Measurements from ENCODE around the gene STK35.

STK35 gene

DNA sequence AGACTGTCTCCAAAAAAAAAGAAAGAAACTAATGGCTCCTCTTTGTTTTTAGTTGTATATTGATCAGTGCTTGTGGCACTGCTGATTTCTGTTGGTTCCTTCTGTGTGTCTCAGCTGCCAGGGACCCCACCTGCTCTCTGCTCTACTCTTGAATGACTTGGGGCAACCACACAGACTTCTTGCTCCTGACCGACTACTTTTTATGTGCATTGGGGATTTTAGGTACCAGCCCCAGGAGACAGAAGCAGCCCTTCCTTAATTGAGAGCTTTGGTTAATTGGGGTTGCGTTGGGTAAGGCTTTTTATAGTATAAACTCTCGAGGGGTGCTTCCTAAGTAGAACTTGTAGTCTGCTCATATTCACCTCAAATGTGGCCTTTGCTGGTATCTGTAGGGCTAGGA, 6.9 kb downstream of the STK35 start:
- DNase-seq = no peak

DNA sequence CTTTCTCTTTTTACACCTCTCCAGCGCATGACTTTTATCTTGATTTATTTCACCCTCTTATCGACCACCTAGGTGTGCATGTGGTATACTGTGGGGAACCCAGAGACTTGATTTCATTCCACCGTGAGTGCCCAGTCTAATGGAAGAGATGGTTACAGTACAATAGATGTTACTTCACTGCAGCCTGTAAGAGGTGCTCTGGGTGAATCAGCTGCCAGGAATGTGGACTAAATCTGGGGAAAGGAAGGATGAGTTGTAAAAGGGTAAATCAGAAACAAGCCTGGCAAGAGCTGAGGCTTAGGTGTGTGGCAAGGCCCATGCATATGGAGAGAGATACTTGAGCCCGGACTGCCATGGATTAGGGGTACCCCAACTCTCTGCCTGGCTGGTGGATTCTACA, 7.4 kb downstream of the STK35 start:
- DNase-seq = no peak

DNA sequence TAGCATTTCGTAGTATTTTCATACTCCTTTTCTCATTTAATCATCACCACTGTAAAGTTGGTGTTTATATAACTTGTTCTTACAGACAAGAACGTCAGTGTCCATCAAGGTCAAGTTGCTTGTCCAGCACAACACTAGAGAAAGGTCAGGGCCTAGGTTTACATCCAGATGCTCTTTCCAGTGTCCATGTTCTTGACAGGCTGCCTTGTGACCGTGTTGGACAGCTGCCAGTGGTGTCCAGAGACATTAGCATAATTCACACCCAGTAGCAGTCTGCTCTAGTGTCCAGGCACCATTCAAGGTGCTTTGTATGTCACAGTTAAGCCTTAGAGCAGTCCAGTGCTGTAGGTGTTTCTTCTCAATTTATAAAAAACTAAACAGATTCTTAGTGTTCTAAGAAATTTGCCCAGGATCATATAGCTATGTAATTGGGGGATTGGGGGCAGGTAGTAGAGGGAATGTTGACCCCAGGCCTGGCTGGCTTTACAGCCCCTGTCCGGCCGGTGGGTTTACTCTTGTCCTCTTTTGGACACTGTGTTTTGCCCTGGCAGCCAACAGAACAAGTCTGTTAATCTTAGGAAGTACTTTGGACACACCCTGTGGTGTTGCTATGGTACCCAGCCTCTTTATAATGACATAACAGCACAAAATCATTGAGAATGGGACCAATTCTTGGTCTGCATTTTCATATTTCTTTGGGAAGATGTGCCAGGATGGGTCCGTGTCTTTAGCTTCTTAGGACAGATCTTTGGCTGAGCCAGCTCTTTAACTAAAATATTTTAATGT, 8.0 kb downstream of the STK35 start:
- no peak for DNase-seq

DNA sequence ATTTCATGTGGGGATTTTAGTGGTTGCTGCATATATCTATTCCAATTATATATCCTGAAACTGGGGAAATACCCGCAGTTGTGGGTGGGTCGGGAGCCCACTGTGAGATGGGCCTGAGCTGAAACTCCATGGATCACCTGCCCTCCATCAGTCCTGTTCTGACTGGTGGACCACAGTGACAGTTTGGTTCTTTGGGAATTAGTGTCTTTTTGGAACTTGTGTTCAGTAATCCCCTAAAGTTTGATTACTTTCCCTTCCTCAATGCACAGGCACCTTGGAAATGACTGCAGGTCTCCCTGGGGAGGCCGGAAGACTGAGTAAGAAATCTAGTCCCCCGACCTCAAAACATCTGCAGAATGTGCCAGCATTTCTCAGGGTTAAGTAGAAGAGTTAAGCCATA, 11.3 kb downstream of the STK35 start:
- DNase-seq = no peak

DNA sequence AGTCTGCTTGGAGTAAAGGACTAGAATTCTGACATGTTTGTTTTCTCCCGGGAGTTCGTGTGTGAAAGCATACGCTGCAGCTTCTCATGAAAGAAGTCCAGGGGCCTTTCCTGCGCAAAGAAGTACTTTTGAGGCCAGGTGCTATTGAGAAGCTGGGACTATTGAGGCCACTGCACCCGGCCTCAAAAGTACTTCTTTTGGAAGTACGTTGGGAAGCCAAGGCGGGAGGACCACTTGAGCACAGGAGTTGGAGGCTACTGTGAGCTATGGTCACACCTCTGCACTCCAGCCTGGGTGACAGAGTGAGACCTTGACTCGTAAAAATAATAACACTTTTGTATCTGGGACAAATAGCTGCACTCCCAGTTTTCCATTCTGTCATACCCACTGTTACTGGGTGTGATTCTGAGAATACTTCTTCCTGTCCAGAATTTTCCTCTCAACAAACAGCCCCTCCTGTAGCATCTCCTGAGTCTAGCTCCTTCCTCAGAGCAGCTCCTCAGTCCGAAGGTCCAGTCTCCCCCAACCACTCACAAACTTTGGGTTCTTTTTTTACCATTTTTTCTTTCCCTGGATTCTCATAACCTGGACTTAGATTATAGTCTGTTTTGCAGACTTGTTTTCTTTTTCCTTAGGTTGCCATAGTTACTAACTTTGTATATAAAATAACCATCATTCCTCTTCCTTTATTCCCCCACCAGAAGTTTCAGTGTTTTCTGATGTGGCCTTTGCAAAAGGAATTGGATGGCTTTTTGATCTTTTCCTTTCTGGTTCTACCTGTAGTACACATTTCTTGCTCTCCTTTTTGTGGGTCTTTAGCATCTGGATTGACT, 12.7 kb downstream of the STK35 start:
- no peak for DNase-seq

DNA sequence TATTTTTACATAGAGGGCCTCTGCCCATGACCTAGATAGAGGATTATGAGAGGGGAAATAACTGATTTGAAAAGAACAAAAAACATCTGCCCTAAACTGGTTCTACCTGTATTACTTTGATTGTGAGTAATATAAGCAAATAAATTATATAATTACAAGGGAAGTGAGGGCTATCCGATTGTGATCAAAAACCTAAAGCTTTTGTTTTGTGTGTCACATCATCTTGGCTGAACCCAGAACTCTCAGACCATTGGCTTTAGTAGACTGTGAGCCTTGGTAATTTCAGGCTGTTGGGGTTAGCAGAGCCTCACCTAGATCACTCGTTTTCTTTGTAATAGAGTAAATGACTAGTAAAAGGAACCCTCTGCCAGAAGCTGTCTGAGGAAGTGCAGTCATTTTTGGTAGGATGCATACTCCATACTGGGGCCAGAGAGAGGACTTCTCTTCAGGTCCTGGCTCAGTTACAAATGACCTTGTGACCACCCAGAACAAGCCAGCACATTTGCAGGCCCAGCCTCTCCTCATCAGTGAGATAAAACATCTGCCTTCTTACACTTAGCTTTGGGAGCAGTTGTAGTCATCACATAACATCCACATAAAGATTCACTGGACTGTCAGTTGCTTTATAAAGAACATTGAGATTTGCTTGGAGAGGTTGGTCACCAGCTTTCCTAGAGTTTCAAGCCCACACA, 13.5 kb downstream of the STK35 start:
- no peak for DNase-seq

DNA sequence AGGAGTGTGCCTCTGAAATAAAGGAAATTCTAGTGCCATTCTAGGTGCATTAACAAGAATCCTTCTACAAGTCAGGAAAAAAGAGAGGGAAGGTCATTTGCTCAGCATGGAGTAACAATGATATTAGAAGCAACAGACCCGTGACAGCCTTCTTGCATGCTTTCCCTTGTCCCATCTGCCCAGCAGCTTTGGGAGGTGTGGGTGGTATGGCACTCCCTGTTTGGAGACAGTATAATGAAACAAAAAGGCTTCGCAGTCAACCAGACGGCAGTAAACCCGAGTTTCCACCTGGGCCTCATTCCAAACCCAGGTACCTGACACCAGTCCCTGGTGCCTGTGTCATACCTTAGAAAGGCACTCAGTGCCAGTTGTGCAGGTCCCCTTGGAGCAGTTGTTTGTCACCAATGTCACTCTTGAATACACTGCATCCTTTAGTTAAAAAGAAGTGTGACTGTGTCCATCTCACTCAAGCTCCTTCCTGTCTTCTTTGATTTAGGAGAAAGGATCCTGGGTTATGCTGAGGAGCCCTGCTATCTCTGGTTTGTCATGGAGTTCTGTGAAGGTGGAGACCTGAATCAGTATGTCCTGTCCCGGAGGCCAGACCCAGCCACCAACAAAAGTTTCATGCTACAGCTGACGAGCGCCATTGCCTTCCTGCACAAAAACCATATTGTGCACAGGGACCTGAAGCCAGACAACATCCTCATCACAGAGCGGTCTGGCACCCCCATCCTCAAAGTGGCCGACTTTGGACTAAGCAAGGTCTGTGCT, 14.7 kb downstream of the STK35 start:
- DNase-seq = no peak

DNA sequence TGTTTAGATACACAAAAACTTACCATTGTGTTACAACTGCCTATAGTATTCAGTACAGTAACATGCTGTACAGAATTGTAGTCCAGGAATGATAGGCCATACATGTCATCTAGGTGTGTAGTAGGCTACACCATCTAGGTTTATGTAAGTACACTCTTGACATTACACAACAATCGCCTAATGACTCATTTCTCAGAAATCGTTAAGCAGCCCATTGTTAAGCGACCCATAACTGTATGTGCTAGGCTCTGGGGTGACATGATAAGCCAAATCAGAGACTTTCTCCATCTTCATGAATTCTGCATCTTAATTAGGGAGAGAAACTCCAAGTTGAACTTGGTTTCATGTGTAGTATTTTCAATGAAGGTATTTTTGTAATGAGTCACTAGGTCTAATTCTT, 17.2 kb downstream of the STK35 start:
- DNase-seq = no peak

DNA sequence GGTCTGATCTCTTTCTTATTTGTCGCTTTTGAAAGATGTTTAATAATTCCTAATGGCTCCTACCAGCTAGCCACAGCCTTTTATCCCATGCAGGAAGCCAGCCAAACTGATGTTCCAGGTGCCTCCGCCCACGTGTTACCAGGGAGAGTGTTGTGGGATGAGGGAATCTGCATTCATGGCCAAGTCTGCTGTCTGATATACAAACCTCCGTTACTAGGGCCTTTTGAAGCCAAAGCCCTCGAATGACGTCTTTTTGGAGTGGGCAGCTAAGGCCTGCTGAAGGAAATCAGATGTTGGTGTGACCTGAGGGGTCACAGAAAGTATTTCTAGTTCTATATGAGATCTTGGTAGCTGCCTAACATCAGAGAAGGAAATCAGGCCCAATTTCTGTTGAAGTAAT, 21.3 kb downstream of the STK35 start:
- no peak for DNase-seq

DNA sequence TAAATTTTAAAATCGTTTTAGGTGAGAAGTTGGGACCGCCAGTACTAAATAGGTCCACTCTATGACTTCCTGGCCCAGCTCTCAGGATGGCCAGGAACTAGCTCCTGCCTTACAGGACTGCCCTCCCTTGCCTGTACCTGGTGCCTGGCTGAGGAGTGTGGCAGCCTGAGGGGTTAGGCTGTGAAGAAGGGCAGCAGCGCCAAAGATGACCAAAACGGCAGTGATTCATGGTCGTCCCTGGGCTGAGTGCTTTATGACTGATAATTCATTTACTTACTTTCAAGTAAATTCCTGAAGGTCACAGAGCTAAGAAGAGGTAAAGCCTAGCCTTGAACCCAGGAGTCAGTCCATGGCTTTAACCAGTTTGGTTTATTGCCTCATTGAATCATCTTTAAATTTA, 22.1 kb downstream of the STK35 start:
- no peak for DNase-seq

DNA sequence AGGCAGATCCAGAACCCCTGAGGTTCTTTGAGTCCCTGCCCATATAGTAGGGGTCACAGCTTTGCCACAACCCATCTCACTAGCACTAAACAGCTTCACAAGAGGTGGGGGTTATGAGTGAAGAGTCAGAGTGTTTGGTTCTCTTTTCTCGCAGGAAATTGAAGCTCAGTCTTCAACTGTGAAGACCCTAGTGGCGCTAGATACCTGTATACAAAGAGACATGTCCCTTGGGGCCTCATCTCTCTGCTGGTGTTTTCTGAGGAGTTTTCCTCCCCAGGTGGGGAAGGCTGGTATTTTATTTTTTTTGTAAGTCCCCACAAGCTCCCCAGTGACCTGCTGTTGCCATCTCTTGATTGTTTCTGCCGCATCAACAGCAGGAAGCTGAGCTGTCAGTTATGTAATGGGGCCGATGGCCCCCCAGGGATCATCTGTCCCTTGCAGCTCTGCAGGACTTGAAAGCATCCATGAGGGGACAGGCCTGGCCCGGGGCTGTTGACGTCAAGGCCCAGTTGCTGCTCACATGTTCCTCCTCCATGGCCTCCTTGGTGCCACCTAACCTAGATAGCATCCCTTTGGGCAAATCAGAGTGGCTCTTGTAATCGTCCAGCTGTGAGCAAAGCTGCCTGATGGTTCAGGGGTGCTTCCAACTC, 23.1 kb downstream of the STK35 start:
- no peak for DNase-seq

DNA sequence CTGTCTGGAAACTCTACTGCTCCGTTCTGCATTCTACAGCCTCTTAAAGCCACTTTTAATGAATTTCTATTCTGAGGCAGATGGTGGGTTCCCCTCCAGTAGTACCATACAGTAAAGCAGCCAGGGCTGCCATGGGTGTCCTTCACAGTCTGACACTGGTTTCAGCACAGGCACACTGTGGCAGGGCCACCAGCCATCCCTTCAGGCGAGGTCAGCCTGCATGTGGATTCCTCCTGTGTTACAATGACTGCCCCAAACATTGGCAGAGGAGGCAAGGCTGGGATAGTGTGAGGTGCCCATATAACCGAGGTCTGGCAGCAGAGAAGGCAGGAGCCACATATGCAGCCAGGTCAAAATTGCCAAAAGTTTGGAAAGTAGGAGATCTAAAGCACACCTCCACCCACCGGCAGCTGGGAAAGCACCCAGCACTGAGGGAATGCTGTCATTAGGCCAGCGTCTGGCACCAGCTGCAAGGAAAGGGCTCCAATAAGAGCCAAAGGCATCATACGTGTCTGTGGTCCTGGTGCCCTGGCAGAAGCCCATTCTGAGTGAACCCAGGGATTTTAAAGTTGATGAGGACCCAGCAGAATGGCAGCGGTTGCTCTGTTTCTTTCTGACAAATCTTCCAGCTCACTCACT, 24.0 kb downstream of the STK35 start:
- DNase-seq = no peak

DNA sequence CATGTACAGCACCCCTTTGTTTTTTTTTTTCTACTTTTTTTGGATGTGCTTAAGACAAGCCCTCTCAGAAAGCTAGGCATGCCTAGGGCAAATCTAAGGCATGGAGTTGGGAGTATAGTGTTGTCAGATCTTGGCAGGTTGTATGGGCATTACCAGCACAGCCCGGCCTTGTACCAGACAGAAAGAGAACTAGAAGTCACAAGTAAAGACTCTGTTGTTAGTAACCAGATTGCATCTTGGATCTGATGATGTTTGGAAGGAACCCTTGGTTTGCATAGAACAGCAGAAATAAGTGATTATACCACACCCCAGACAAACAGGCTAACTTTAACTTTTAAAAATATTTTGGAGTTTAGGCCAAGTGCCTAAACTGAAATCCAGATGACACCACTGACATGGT, 25.6 kb downstream of the STK35 start:
- no peak for DNase-seq

DNA sequence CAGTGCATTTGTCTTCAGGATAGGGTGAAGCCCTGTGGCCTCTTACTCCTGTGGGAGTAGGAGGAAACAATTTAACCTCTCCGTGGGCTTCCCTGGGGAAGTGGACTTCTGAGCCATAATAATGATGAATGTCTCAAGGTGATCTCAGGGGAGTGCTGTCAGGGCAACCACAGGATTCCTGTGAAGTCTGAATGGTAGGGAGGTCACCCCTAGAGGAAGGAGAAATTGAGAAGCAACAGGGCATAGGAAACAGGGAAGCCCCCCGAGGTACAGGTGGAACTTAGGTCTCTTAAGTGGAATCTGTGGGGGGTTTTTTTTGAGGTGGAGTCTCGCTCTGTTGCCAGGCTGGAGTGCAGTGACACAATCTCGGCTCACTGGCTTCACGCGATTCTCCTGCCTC, 26.9 kb downstream of the STK35 start:
- no peak for DNase-seq

DNA sequence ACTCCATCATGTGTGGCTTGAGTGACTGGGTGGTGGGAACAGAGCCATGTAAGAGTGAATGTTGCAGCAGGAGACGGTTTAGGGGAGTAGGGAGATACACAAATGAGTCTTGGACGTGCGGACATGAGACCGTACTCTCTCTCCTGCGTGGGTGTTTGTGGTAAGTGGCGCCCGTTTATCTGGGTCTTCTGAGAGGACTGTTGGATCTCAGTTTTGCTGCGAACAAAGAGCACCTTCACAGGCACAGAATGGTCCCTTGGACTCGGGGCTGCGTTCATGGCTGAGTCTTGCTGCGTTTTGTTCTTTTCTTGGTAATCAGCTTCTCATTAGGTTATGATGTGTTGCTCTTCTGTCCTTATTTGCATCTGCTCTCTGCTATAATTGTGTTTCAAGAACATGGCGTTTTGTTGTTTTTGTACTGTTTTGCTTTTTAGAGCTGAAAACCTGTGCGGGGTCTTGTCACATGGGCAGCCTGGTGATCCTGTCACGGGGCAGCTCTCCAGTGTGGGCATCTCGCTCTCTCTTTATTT, 28.5 kb downstream of the STK35 start:
- DNase-seq = no peak

DNA sequence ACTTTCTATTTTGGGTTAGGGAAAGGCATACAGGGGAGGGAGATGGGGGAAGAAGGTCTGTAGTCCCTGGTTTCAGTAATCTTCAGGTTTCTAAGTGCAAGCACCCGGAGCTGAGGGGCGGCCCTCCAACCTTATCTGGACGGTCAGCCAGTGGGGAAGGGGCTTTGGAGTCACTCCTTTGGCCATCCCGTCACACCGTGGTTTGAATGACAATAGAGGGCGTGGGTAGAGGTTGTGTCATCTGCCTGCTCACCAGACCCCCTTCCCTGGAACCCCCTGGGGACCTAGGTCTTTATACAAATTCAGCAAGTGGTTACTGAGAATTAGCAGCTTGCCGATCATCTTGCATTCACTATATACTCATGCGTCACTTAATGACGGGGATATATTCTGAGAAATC, 29.1 kb downstream of the STK35 start:
- no peak for DNase-seq

DNA sequence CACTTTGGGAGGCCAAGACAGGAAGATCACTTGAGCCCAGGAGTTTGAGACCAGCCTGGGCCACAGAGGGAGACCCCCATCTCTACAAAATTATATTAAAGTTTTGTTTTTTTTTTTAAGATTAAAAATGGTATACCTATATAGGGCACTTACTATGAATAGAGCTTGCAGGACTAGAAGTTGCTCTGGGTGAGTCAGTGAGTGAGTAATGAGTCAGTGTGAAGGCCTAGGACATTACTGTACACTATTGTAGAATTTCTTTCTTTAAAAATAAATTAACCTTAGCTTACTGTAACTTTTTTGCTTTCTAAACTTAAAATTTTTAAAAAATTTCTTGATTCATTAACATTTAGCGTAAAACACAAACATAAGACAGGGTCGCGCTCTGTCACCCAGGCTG, 29.7 kb downstream of the STK35 start:
- no peak for DNase-seq

DNA sequence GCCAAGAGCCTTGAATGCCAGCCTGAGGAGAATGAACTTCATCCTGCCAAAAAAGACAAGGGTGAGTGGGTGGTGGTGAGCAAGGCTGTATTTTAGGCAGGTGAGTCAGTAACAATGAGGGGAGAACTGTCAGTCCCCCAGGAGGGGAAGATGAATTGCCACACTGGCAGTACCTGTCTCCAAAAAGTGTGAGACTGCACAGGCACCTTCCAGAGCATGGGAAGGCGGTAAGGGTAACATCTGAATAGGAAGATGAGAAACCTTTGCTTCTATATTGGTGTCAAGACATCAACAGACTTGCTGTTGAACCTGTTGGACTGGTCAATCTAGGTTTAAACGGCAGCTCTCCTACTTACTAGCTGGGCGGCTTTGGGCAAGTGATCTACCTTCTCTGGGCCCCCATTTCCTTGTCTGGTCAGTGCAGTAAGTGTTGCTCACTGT, 30.9 kb downstream of the STK35 start:
- DNase-seq = no peak

DNA sequence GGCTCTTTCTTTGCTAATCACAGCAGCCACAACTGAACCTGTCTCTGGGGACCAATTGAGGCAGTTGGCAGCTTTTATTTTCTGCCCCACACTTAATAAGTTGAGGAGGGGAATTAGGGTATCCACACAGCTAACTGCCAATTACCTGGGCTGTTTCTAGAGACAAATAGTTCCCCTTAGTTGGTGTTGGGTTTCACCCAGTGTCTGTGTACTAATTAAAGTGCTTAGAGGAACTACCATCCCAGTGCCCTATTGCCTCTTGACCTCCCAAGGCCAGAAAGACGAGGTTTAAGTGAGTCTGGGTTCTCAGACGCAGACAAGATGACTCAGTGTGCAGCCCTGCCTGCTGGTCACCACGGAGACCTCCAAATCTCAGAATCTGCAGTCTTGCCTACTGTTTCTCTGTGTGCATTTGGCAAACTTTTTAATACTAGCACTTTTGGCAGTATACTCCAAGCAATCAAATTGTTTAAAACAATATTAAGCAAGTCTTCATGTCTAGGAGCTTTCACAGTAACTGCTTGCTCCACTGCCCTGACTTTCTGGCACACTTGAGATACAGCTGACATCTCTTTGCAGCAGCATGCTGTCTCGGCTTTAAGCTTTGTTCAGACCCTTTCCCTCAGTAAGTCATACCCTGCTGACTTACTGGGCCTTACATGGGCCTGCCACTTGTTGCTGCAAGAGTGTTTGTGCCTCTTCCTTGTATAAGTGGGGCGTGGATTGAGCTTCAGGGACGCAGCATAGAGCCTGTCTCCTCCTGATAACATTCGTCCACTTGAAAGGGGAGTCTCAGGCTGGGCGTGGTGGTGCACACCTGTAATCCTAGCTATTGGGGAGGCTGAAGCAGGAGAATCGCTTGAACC, 31.9 kb downstream of the STK35 start:
- DNase-seq = no peak

DNA sequence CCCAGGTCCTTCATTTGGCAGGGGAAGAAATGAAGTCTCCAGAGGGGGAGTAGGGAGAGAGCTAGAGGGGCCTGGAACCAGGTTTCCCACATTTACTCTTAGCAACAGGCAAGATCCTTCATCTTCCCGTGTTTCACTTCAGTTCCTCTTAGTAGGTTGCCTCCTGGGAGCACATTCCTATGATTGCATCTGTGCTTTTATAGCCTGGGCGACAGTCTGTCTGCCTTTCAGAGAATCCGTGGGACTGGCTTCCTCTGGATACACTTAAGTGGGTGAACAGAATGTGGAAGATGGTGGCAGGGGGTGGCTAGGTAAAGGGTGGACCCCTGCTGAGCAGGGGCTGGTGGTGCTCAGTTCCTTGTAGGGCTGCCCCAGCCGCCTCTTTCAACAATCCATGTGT, 33.4 kb downstream of the STK35 start:
- no peak for DNase-seq

DNA sequence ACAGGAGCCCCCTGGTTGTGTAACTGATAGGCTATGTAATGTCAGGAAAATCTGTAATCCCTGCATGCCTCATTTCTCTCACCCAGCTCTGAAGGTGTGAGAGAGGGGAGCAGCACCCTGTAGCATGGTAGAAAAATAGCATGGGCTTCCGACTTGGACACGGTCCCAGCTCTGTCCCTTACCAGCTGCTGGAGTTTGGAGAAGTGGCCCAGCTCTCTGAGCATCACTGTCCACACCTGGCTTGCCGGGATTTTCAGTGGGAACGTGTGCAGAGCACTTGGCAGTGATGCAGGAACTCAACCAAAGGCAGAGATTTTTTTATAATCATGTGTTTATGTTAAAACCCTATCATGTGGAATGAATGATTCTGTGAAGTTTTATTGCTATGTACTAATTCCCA, 34.6 kb downstream of the STK35 start:
- no peak for DNase-seq
